ENCODE data around the gene MIPEP. TPM values are rescaled to one million over a fixed set of nuclear protein-coding genes. Genes with fewer than 3 reads are reported as not detected.

MIPEP gene
- polyA plus RNA-seq, 1 experiment = 12.4 TPM

- no peak for DNase-seq (ENCODE audit: low read depth)
- ChIA-PET CTCF (interaction anchor here (1.3 kb wide), 1 partner anchor 9 kb away, joined by 4 read pairs; no protein-coding TSS in a partner anchor), POLR2A (no interaction called here)
- H3K36me3 ChIP-seq (ENCODE audit: control insufficient read depth, insufficient read depth, low read length) = no peaks in the 10 kb centered on the region
- no peak for TF ChIP-seq CTCF (IDR thresholded peaks at IDR 0.05; ENCODE audit: insufficient read depth, low read depth, low read length)
- H3K4me3 ChIP-seq (ENCODE audit: low read depth, low read length) = no peak overlapping the region
- no peaks in the 10 kb centered on the region for H3K27me3 ChIP-seq (ENCODE audit: control insufficient read depth, insufficient read depth, low read length)
These were observed 136.8 kb downstream of the MIPEP start for GRCh38 chr13:23752111-23753001.

- DNase-seq (ENCODE audit: low read depth) = no peak
- Histone ChIP-seq H3K27me3 (ENCODE audit: control insufficient read depth, insufficient read depth, low read length) (no peaks in the 10 kb centered on the region), H3K36me3 (ENCODE audit: control insufficient read depth, insufficient read depth, low read length) (no peaks in the 10 kb centered on the region), H3K4me3 (ENCODE audit: low read depth, low read length) (no peak overlapping the region)
- ChIA-PET POLR2A (no interaction called here), CTCF (no interaction called here)
- TF ChIP-seq CTCF (IDR thresholded peaks at IDR 0.05; ENCODE audit: insufficient read depth, low read depth, low read length) = no peak
These were observed 138.0 kb downstream of the MIPEP start for GRCh38 chr13:23751195-23751594.

GRCh38 chr13:23750383-23751121 is 138.6 kb downstream of the MIPEP start:
- ChIA-PET CTCF (interaction anchor here (1.7 kb wide), 1 partner anchor 15 kb away, joined by 7 read pairs; no protein-coding TSS in a partner anchor), POLR2A (no interaction called here)
- no peaks in the 10 kb centered on the region for H3K27me3 ChIP-seq (ENCODE audit: control insufficient read depth, insufficient read depth, low read length)
- no peak overlapping the region for H3K4me3 ChIP-seq (ENCODE audit: low read depth, low read length)
- DNase-seq (ENCODE audit: low read depth) = no peak
- no peaks in the 10 kb centered on the region for H3K36me3 ChIP-seq (ENCODE audit: control insufficient read depth, insufficient read depth, low read length)
- TF ChIP-seq CTCF (IDR thresholded peaks at IDR 0.05; ENCODE audit: insufficient read depth, low read depth, low read length) = no peak

- ChIA-PET CTCF (interaction anchor here (1.7 kb wide), 1 partner anchor 14 kb away, joined by 7 read pairs; no protein-coding TSS in a partner anchor), POLR2A (no interaction called here)
- H3K27me3 ChIP-seq (ENCODE audit: control insufficient read depth, insufficient read depth, low read length) = no peaks in the 10 kb centered on the region
- no peak overlapping the region for H3K4me3 ChIP-seq (ENCODE audit: low read depth, low read length)
- no peak for TF ChIP-seq CTCF (IDR thresholded peaks at IDR 0.05; ENCODE audit: insufficient read depth, low read depth, low read length)
- H3K36me3 ChIP-seq (ENCODE audit: control insufficient read depth, insufficient read depth, low read length) = no peaks in the 10 kb centered on the region
- DNase-seq (ENCODE audit: low read depth) = no peak
These were observed 139.8 kb downstream of the MIPEP start for GRCh38 chr13:23749288-23749873.

Measured in BJ (cell line).